ENCODE measurements around the gene ANKRD63.

The ANKRD63 gene

GRCh38 chr15:40293905-40294895 is 11.3 kb upstream of the ANKRD63 start:
- DNase-seq, result no peak

DNA sequence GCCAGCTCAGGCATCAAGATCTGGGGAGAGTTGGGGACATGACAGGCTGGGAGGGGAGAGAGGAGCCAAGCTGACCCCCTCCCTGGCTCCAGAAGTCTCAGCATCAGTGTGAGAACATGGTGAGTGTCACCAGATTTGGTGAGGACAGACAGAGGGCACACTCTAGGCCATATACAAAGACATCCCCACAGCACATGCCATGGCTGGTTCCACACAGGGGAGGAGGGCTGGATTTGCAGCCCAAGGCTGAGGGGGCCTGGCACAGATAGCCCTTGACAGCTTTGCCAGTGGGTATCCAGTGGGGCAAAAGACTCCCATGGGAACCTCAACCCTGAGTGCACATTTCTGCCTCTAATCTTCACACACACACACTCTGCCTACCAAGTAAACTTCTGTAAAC is 10.1 kb upstream of the ANKRD63 start:
- no peak for DNase-seq

- no peak for DNase-seq
Observed at GRCh38 chr15:40292246-40292645, 9.4 kb upstream of the ANKRD63 start.

- DNase-seq, result no peak
Observed at GRCh38 chr15:40290918-40291574, 8.2 kb upstream of the ANKRD63 start.

DNA sequence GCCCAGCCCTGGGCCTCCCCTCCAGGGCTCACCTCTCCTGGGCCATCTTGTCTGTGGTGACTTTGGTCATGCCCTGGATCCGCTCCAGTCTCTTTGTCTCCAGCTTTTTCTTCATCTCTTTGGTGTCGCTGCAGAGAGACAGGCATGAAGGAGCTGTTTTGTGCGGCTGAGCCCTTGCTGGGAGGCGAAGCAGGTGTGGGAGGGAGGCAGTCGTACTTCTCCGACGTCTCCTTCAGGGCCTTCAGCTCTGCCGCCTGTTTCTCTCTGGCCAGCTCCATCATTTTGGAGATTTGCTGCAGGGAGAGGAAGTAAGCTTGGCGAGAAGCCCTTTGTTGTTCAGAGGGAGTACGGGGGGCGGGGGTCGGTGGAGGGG is 7.7 kb upstream of the ANKRD63 start:
- DNase-seq, result no peak

DNA sequence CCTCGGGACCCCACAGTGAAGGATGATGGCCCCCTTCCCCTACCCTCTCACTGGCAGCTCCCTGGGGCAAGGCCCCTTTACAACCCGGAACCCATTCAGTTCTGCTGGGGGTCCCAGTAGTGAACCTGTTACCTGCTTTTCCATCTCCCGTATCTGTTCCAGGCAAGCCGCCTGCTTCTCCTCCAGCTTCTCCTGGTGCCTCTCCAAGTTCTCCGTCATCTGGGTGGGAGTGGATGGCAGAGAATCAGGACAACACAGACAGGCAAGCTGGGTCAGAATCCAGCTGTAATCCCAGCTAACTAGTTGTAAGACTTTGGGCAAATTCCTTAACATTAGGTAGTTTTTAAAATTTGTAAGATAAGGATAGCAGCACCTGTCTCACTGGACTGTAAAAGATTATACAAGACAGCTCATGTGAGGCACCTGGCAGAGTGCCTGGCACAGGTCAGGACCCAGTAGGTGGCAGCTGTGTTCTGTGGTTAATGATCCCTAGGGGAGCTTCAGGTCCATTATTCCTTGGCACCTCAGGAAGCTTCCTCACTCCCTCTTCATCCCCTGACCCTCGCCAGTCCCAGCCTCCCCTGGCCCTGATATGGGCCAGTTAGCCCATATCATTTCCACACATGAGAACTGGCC is 6.4 kb upstream of the ANKRD63 start:
- DNase-seq, result no peak

- no peak for DNase-seq
Observed at GRCh38 chr15:40287968-40288367, 5.1 kb upstream of the ANKRD63 start.

GRCh38 chr15:40287505-40287904 is 4.6 kb upstream of the ANKRD63 start:
- DNase-seq, result no peak

DNA sequence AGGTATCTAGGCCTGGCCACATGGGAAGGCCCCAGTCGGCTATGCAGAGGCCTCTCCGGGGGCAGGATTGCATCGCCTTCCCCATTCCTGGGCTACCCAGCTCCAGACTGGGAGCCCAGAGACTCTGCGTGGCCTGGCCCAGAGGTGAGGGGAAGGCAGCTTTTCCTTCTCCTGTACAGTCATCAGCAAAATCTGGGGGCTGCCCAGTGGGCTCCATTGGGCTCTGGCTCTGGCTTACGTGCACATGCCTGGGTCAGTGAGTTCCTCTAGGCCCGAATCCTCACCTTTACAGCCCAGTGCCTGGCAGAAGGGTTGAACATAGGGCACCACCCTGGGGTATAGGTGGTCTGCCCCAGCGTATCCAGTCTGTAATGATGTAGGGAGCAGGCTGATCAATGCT is 3.9 kb upstream of the ANKRD63 start:
- DNase-seq, result no peak

DNA sequence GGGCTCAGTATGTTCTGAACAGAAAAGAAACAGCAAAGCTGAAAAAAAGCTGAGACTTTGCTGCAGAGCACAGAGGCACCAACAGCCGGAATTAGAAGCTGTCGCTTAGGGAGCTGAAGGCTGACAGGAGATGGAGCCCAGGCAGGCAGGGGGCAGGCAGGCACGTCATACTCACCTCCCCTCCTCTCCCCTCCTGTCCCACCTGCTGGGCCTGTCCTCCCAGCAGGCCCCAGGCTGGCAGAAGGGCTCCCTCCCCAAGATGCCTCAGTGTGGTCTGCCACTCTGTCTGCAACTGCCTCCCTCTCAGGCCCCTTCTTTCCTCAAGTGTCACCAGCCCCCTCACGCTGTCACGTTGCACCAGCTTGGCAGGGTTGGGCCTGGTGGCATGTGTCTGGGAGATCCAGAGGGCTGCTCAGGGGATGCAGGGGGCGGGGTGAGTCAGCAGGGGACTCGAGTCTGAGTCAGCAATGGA is 3.2 kb upstream of the ANKRD63 start:
- DNase-seq, result no peak

DNA sequence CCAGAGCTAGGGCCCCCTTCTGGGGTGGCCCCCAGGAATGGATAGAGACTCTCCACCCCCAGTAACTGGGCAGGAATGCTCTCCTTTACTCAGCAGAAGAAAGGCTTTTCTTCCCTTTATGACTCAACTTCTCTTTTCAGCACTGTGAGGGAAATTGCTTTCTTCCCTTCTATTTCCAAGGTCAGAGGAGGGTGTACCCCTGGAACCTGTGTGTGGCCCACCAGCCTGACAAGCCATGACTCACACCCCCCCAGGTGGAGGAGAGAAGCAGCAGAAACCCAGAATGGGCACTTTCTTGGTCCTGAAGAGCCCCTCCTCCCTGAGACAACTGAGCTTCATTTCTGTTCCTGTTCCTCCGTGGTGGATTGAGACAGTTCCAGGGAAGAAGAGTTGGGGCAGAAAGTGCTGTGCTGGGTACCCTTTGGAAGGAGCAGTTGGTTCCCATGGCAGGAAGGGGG is 2.7 kb upstream of the ANKRD63 start:
- no peak for DNase-seq

DNA sequence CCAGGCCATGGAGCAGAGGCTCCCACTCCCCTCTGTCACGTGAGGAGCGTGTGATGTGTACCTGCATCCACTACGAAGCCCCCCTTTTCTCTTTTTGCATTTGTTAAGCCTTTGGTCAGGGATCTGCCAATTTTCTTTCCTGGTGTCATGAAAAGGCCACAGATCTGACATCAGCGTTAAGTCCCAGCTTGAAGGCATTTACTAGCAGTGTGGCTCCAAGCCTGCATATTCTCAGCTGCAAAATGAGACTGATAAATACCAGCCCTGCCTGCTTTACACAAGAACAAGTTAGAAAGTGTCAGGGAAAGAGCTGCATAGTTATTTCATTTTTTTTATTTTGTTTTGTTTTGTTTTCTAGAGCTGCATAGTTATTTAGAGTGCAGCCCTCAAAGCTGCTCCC is 2.3 kb upstream of the ANKRD63 start:
- DNase-seq, result no peak

- no peak for DNase-seq
Observed at GRCh38 chr15:40283615-40284300, 894 bp upstream of the ANKRD63 start.

DNA sequence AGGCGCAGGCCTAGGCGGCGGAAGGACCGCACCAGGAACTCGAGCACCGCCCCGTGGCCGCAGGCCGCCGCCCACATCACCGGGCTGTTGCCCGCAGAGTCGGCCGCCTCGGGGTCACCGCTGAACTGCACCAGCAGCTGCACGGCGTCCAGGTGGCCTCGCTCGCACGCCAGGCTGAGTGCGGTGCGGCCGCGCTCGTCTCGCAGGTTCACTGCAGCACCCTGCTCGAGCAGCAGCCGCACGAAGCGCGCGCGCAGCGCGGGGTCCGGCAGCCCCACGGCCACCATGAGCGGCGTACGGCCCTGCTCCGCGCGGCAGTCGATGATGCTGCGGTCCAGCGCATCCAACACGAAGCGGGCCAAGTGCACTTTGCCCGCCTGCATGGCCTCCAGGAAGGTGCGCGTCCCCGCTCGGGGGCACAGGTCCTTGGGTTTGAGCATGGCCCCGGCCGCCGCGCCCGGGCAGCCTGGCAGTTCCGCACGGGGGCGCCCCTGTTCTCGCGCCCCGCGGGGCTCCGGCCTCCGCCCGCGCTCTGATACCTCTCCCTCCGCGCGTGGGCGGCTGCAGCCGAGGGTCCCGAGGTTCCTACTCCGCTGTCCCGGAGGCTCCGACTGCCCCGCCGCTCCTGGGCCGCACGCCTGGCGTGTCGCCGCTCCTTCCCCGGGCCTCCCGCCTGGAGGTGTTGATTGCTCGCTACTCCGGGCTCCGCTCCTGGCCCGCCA is 556 bp downstream of the ANKRD63 start:
- no peak for DNase-seq

DNA sequence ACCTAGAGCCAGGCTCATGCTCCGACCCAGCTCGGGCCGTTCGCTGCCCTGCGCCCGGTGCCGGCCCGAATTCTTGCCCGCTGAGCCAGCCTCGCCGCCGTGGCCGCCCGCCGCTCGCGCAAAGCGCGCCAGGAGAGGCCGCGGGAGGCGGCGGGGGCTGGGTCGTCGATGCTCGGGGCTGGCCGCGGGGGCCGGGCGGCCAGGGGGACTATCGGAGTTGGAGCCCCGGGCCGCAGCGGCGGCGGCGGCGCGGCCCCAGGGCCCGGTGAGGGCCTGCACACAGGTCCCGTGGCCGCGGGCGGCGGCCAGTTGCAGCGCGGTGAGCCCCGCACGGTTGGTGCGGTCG is 1.1 kb downstream of the ANKRD63 start:
- no peak for DNase-seq

DNA sequence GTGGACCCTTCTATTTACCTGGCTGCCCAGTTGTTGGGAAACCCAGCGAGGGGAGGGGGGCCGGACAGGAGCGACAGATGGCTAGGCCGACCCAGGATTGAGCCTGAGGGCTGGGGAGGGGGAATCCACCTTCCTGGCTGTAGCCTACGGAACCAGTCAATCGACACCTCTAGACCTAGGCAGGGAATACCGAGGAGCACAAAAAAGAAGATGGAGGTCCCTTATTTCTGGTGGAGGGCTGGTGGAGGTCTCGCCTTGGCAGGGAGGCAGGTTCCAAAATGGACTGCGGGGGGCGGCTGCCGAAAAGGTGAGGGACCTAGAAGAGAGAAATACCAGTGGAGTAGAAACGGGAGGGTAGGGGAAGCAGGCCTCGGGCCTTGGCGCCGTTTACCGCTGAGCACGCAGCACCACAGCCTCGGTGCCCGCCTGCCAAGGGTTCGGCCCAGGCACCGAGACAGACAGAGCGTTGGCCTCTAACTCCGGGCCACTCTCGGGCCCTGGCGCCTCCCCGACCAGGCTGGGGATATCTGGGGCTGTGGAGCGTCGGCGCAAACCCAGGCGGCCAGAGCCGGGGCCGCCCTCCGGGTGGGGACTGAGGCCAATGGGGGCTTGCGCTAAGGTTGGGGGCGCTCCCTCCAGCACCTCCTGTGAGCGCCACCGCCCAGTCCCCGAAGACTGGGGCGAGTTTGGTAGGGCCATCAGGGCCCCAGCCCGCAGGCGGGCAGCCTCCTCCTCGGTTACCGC is 1.6 kb downstream of the ANKRD63 start:
- no peak for DNase-seq

DNA sequence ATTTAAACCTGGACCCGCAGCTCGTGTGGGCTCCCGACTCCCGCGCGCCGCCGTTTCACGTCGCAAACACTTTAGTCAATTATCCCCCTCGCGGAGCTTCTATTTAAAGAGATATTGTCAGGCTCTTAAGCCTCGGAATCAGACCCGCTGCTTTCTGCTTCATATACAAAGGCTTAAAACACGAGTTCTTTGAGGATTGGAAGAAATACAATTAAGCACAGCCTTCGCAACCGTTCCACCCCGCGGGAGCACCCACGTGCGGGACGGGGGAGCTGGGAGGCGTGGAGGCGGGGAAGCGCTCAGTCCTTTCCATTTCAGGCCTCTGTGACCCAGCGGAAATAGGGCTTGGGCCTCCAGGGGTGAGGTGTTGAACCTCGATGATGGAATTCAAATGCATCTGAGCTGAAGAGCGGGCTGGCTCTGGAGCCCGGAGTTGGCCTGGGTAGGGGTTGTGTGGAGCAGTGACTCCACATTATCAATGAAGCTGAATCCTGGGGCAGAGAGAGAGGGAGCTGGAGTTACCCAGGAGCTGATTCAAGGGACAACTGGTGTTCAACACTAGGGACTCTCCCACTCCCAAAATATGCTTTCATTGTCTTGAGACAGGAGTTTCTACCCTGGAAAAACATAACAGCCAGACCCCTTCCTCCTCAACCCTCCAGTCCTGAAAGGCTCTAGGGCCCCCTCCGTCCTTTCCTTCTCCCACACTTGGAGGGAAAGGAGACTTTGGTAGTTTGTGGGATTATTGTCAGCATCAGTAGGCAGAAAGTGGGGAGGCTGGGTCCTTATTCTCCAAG is 2.4 kb downstream of the ANKRD63 start:
- DNase-seq, result no peak

- DNase-seq, result peak in 1 of 2 experiments; percentile 36
Observed at GRCh38 chr15:40279437-40280141, 3.3 kb downstream of the ANKRD63 start.

DNA sequence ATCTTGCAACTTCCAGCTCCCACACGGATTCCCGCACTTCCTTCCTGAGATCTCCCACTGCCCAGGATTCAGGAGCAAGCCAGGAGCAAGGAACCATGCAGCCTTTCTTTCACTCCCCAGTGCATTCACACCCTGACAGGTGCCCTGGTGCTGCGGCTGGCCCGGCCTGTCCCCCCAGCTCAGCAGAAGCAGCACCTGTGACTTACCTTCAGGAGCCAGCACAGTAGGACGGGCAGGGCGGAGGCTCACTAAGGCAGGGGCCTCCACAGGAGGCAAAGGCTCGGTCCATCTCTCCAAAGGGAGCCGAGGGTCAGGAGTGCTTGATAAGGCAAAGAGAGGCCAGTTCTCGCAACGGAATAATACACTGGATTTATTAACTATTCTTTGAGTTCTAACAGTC is 4.8 kb downstream of the ANKRD63 start:
- no peak for DNase-seq

DNA sequence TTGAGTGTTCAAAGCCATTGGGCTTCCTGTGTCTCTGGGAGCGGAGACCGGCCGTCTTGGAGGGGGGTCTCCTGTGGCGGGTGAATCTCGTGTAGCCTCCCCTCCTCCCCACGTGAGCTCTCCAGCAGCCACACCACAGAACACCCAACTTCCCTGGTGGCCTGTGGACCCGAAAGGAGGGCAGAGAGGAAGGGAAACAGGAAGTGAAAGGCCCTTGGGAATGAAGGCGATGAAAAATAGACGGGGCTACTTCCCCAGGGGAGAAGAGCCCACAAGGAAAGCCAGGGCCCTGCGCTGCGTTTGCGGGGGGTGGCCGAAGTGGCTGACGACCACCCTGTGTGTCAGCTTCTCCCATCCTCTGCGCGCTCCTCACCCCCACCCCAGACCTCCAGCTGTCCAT is 5.4 kb downstream of the ANKRD63 start:
- DNase-seq, result no peak

Measured in NCI-H187 (cell line).